ENCODE results near the gene ARHGAP15. TPM values are rescaled to one million over a fixed set of nuclear protein-coding genes. Genes with fewer than 3 reads are reported as not detected.

ARHGAP15 gene
- total RNA-seq, 4 donors from 2014 or later, result 1.2 to 6.0 (median 3.4) TPM

GRCh38 chr2:143246815-143247744 lies 117.9 kb downstream of the ARHGAP15 start:
- 87% methylated on average over 10 of the region's 10 CpGs for WGBS
- no peak overlapping the region for H3K27ac ChIP-seq
- H3K27me3 ChIP-seq, result no peaks in the 10 kb centered on the region
- no peak for DNase-seq (ENCODE audit: low spot score in 2 of 2)
- no peaks in the 10 kb centered on the region for H3K9me3 ChIP-seq
- no peaks in the 10 kb centered on the region for H3K36me3 ChIP-seq
- no peak overlapping the region for H3K4me3 ChIP-seq
- H3K4me1 ChIP-seq, result no peaks in the 10 kb centered on the region
- TF ChIP-seq EP300 (IDR thresholded peaks at IDR 0.05), result no peak
- no peak for TF ChIP-seq POLR2A (IDR thresholded peaks at IDR 0.05)
- TF ChIP-seq POLR2AphosphoS5 (IDR thresholded peaks at IDR 0.05), result no peak
- TF ChIP-seq, protein P1, sequence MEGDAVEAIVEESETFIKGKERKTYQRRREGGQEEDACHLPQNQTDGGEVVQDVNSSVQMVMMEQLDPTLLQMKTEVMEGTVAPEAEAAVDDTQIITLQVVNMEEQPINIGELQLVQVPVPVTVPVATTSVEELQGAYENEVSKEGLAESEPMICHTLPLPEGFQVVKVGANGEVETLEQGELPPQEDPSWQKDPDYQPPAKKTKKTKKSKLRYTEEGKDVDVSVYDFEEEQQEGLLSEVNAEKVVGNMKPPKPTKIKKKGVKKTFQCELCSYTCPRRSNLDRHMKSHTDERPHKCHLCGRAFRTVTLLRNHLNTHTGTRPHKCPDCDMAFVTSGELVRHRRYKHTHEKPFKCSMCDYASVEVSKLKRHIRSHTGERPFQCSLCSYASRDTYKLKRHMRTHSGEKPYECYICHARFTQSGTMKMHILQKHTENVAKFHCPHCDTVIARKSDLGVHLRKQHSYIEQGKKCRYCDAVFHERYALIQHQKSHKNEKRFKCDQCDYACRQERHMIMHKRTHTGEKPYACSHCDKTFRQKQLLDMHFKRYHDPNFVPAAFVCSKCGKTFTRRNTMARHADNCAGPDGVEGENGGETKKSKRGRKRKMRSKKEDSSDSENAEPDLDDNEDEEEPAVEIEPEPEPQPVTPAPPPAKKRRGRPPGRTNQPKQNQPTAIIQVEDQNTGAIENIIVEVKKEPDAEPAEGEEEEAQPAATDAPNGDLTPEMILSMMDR (IDR thresholded peaks at IDR 0.05), result no peak

DNA sequence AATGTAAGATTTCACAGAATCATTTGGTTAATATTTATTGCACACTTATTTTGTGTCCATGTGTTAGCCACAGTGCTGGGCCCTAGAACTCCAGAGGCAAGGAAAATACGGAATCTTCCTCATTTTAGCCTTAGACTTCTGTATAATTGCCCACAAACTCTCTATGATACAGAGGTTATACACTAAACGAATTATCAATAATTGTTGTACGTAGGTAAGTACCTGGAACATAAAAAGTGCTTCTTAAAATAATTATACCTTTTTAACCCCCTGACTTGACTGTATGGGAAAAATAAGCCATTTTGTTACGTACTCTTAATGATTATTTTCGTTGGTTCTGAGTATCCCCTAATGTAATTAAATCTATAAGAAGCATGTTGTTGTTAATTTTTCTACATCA lies 119.4 kb downstream of the ARHGAP15 start:
- H3K27ac ChIP-seq, result no peak overlapping the region
- H3K4me1 ChIP-seq, result no peaks in the 10 kb centered on the region
- no peaks in the 10 kb centered on the region for H3K27me3 ChIP-seq
- H3K4me3 ChIP-seq, result no peak overlapping the region
- H3K9me3 ChIP-seq, result no peaks in the 10 kb centered on the region
- TF ChIP-seq, protein P1 (IDR thresholded peaks at IDR 0.05), result no peak
- TF ChIP-seq POLR2AphosphoS5 (IDR thresholded peaks at IDR 0.05), result no peak
- TF ChIP-seq EP300 (IDR thresholded peaks at IDR 0.05), result no peak
- no peak for TF ChIP-seq POLR2A (IDR thresholded peaks at IDR 0.05)
- no peak for DNase-seq (ENCODE audit: low spot score in 2 of 2)
- 77% methylated on average over 5 of the region's 5 CpGs for WGBS
- no peaks in the 10 kb centered on the region for H3K36me3 ChIP-seq

GRCh38 chr2:143251681-143252080 lies 122.5 kb downstream of the ARHGAP15 start:
- TF ChIP-seq, protein P1 (IDR thresholded peaks at IDR 0.05), result no peak
- no peak for TF ChIP-seq POLR2A (IDR thresholded peaks at IDR 0.05)
- TF ChIP-seq EP300 (IDR thresholded peaks at IDR 0.05), result no peak
- TF ChIP-seq POLR2AphosphoS5 (IDR thresholded peaks at IDR 0.05), result no peak
- Histone ChIP-seq H3K4me1 (no peaks in the 10 kb centered on the region), H3K27ac (no peak overlapping the region), H3K36me3 (no peaks in the 10 kb centered on the region), H3K9me3 (no peaks in the 10 kb centered on the region), H3K4me3 (no peak overlapping the region), H3K27me3 (no peaks in the 10 kb centered on the region)
- no peak for DNase-seq (ENCODE audit: low spot score in 2 of 2)
- 92% methylated on average over 2 of the region's 2 CpGs for WGBS

DNA sequence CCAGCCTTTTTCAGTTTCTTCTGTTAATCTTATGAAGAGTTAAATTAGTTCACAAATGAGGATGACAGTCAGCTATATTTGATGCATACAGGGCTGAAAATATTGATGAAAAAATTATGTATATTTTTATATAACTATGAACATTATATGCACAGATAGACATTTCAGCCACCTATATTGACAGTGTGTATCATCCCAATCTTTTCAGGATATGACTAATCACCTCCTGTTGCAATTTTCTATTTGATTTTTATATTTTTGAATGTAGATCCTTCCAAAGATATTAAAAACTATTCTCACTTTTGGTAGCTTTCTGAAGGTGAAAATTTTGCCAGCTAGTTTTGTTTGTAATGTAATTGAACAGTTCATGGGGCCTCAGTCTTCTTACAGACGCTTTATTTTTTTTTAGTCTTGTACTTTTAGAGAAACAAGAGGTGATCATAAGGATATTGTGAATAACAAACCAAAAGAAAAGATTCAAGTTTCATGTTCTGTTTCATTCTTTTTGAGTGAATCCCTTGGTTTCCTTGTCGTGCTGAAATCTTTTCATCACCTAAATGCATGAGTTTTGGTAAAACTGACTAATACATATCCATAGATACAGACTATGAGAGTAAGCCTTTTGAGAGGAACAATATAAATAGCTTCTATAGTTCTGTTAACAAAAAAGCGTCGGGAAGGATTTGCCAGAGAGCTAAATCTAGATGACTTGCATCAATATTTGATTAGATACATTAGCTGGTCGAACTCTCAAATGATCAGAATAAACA lies 123.1 kb downstream of the ARHGAP15 start:
- Histone ChIP-seq H3K9me3 (no peaks in the 10 kb centered on the region), H3K27me3 (no peaks in the 10 kb centered on the region), H3K36me3 (no peaks in the 10 kb centered on the region), H3K4me1 (no peaks in the 10 kb centered on the region), H3K4me3 (no peak overlapping the region), H3K27ac (no peak overlapping the region)
- 88% methylated on average over 5 of the region's 5 CpGs for WGBS
- no peak for DNase-seq (ENCODE audit: low spot score in 2 of 2)
- TF ChIP-seq EP300 (IDR thresholded peaks at IDR 0.05) (no peak), POLR2A (IDR thresholded peaks at IDR 0.05) (no peak), POLR2AphosphoS5 (IDR thresholded peaks at IDR 0.05) (no peak)
- TF ChIP-seq, protein P1 (IDR thresholded peaks at IDR 0.05), result no peak

DNA sequence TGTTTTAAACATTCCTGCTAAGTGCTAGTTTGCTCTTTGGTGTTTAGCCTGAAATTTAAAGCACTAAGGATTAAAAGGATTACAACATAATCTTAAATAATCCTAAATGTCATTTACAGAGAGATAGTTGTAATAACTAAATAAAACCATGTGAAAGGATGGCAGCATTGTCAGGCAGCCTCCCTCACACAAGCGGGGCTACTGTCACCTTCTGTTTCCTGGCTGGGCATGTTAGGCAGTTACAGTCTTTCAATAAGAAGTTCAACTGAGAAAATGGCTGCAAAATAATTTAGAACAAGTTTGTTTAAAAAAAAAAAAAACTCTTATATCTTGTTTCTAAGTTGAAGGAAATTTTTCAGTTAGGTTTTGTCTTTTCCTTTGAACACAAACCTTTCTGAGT lies 124.9 kb downstream of the ARHGAP15 start:
- H3K4me3 ChIP-seq, result no peak overlapping the region
- H3K27ac ChIP-seq, result no peak overlapping the region
- TF ChIP-seq EP300 (IDR thresholded peaks at IDR 0.05) (no peak), POLR2A (IDR thresholded peaks at IDR 0.05) (no peak), POLR2AphosphoS5 (IDR thresholded peaks at IDR 0.05) (no peak)
- TF ChIP-seq, protein P1 (IDR thresholded peaks at IDR 0.05), result no peak
- H3K27me3 ChIP-seq, result no peaks in the 10 kb centered on the region
- WGBS, result 74% methylated on average over 1 of the region's 1 CpG
- H3K9me3 ChIP-seq, result no peaks in the 10 kb centered on the region
- no peaks in the 10 kb centered on the region for H3K4me1 ChIP-seq
- H3K36me3 ChIP-seq, result no peaks in the 10 kb centered on the region
- no peak for DNase-seq (ENCODE audit: low spot score in 2 of 2)

Measured in suprapubic skin (tissue), 4 donors.